ENCODE results near the gene CCDC32. TPM values are rescaled to one million over a fixed set of nuclear protein-coding genes. Genes with fewer than 3 reads are reported as not detected.

Gene CCDC32
- total RNA-seq, 2 donors from 2014 or later, result 27.5 to 32.0 TPM

- intact Hi-C loops (cut with DNase I), result no loop called here
- no peak overlapping the region for H3K9ac ChIP-seq (ENCODE audit: low read depth in 2 of 2, low read length in 2 of 2)
These were observed 54.6 kb downstream of the CCDC32 start for GRCh38 chr15:40510201-40510600.

GRCh38 chr15:40508216-40508615 lies 56.6 kb downstream of the CCDC32 start:
- H3K36me3 ChIP-seq, result no peaks in the 10 kb centered on the region
- TF ChIP-seq CTCF (IDR thresholded peaks at IDR 0.05), result no peak
- H3K9me3 ChIP-seq, result no peaks in the 10 kb centered on the region
- no peak overlapping the region for H3K4me3 ChIP-seq
- H3K27me3 ChIP-seq, result no peaks in the 10 kb centered on the region
- intact Hi-C loops (cut with DNase I), result no loop called here
- DNase-seq, result no peak
- no peak overlapping the region for H3K27ac ChIP-seq
- H3K9ac ChIP-seq (ENCODE audit: low read depth in 2 of 2, low read length in 2 of 2), result no peak overlapping the region
- no peaks in the 10 kb centered on the region for H3K4me1 ChIP-seq

More at GRCh38 chr15:40510201-40510600, 54.6 kb downstream of the CCDC32 start:
- no peaks in the 10 kb centered on the region for H3K36me3 ChIP-seq
- H3K27ac ChIP-seq, result no peak overlapping the region
- no peak for TF ChIP-seq CTCF (IDR thresholded peaks at IDR 0.05)
- H3K4me3 ChIP-seq, result no peak overlapping the region
- no peaks in the 10 kb centered on the region for H3K27me3 ChIP-seq
- DNase-seq, result no peak
- no peaks in the 10 kb centered on the region for H3K4me1 ChIP-seq
- H3K9me3 ChIP-seq, result no peaks in the 10 kb centered on the region

GRCh38 chr15:40506964-40507571 lies 57.8 kb downstream of the CCDC32 start:
- peak; percentile 73 for DNase-seq
- Histone ChIP-seq H3K9me3 (no peaks in the 10 kb centered on the region), H3K4me3 (peak overlapping the region; percentile 25), H3K4me1 (no peaks in the 10 kb centered on the region), H3K36me3 (no peaks in the 10 kb centered on the region), H3K9ac (ENCODE audit: low read depth in 2 of 2, low read length in 2 of 2) (peak overlapping the region; percentile 28), H3K27me3 (no peaks in the 10 kb centered on the region), H3K27ac (no peak overlapping the region)
- peak; percentile 50 for TF ChIP-seq CTCF (IDR thresholded peaks at IDR 0.05)
- intact Hi-C loops (cut with DNase I), result no loop called here

Other genes with a start within 250 kb of the CCDC32 start
- gene INAFM2, start 241.3 kb downstream of the CCDC32 start, total RNA-seq, result 10 to 100 TPM; 10.8 to 28.6 TPM
- 10 to 100 TPM; 13.1 to 28.7 TPM for gene CCDC9B, start 224.1 kb downstream of the CCDC32 start, total RNA-seq
- gene PHGR1, start 214.0 kb downstream of the CCDC32 start, total RNA-seq, result 1,000 to 10,000 TPM; 1,442 to 2,028 TPM
- 10 to 100 TPM; 12.6 to 16.3 TPM for gene DISP2, start 206.8 kb downstream of the CCDC32 start, total RNA-seq
- 10 to 100 TPM; 12.2 to 51.2 TPM for gene KNSTRN, start 182.3 kb downstream of the CCDC32 start, total RNA-seq
- gene IVD, start 159.2 kb downstream of the CCDC32 start, total RNA-seq, result 10 to 100 TPM; 74.1 to 86.1 TPM
- gene BAHD1, start 124.1 kb downstream of the CCDC32 start, total RNA-seq, result 10 to 100 TPM; 25.3 to 26.3 TPM
- 1 to 10 TPM; 3.9 to 4.5 TPM for gene CHST14, start 94.1 kb downstream of the CCDC32 start, total RNA-seq
- 10 to 100 TPM; 11.0 to 17.0 TPM for gene RPUSD2, start 4.3 kb upstream of the CCDC32 start, total RNA-seq
- gene KNL1, start 29.2 kb upstream of the CCDC32 start, total RNA-seq, result 10 to 100 TPM in 1 of 2 donors, 1 to 10 TPM in 1; 8.5 to 18.8 TPM
- 10 to 100 TPM; 10.0 to 30.5 TPM for gene RAD51, start 130.1 kb upstream of the CCDC32 start, total RNA-seq
- gene RMDN3, start 190.2 kb upstream of the CCDC32 start, total RNA-seq, result 10 to 100 TPM; 31.1 to 49.1 TPM
- gene GCHFR, start 199.0 kb upstream of the CCDC32 start, total RNA-seq, result 10 to 100 TPM; 39.5 to 42.5 TPM
- gene C15orf62, start 204.9 kb upstream of the CCDC32 start, total RNA-seq, result under 1 TPM; 0.74 to 0.80 TPM
- 10 to 100 TPM; 22.9 to 27.9 TPM for gene ZFYVE19, start 242.0 kb upstream of the CCDC32 start, total RNA-seq
- gene DNAJC17, start 242.4 kb upstream of the CCDC32 start, total RNA-seq, result 10 to 100 TPM; 38.1 to 48.0 TPM

Data from colonic mucosa (tissue), 4 donors.